Muscle of back (tissue), 11 donors: ENCODE measurements around the gene IPCEF1. TPM values are rescaled to one million over a fixed set of nuclear protein-coding genes. Genes with fewer than 3 reads are reported as not detected.
"Not testable (repeated sequence)": the region's sequence is repeated elsewhere in the genome, so short reads cannot be mapped to it uniquely, and the experiment has no call there.

ENCODE experiments used
- DNase-seq, 3 donors: peaks; one replicate each; pipeline versions ENCODE4 v3.0.0 to v3.0.0-alpha.2; 2013
- polyA plus RNA-seq, 10 donors: library from polyadenylated mRNA; unstranded; fragments of 120-200 nt; gene quantifications; one replicate each; pipeline ENCODE4 v1.2.1, GENCODE V29; 2013; ENCODE audit not compliant: insufficient read length in 10 of 10

The IPCEF1 gene
- polyA plus RNA-seq, 10 donors = 0.61 to 3.9 (median 1.1) TPM

DNA sequence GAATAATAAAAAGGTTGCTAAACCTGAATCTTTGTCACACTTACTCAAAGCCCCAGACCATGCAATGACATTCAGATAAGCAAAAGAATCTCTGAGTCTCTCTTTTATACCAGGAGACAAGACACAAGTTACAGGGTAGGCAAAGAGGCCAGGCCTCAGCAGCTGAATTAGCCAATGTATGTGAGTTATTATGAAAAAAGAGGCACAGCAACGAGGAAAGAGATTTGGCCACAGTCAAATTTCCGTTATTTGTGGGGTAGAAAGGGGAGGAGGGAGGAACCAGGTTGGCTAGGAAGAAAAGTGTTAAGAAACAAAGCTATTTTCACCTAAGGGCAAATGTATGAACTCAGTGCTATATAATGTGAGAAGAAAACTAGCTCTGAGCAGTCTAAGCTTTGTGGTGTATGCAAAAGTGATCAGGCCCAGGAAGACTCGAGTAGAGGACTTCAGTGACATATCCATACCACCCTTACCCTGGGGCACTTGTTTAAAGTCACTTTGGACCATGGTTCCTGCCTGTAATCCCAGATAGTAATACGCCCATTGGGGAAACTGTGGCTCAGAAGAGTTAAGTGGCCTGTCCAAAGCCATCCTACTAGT, 19.1 kb downstream of the IPCEF1 start:
- no peak for DNase-seq

DNA sequence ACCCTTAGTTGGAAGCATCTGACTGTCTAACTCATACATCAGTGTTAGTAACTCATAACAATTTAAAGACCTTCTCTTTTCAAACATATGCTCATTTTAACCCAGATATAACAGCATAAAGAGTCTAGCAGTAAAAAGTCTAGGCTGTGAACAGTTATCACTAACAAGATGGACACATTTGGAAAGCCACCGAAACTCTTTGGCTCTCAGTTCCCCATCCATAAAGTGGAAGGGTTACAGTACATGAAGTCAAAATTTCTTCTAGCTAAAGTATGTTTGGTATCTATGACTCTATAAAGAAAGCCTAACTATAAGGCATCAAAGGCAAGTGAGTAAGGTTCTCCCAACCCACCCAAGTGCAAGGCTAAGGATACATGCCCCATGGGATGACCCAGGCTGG, 22.5 kb downstream of the IPCEF1 start:
- not testable (repeated sequence) for DNase-seq

DNA sequence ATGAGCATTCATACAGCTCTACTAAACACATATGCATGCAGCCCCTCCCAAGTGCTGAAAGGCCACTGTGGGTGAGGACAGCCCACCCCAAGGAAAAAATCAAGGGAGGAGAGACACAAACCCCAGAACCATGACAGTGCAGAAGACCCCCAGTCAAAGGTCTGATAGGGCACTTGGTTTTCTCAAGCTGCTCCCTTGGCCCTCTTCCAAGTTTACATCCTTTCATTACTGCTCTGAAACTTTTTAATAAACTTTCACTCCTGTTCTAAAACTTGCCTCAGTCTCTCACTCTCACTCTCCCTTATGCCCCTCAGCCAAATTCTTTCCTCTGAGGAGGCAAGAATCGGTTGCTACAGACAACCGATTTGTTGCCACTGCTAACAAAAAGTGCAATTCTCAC, 24.9 kb downstream of the IPCEF1 start:
- DNase-seq = no peak

DNA sequence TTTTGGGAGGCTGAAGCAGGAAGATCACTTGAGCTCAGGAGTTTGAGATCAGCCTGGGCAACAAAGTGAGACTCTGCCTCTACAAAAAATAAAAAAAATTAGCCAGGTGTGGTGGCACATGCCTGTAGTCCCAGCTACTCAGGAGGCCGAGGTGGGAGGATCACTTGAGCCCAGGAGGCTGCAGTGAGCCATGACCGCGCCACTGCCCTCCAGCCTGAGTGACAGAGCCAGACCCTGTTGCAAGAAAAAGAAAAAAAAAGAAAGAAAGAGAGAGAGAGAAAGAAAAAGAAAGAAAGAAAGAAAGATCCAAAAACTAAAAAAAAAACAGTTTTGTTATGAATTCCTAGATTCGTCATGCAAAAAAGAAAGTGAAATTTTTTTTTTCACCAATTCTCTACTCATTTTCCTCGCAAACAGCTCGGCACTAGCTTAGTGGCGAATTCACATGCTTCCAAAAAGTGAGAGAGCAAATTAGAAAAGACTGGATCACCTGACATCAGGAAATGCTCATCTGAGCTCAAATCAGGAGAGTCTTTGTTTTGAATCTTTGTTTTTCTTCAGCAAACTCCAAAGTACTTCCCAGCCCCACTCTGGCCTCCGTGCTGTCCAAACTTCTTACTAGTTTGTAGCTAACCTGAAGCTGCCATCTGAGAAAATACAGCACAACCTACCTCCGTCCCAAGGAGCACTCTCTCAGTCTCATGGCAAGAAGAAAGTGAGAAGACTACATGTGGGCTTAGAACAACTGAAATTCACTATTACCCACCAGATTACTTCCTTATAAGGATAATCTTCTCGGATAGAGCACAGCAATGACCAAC, 27.0 kb downstream of the IPCEF1 start:
- DNase-seq = no peak

DNA sequence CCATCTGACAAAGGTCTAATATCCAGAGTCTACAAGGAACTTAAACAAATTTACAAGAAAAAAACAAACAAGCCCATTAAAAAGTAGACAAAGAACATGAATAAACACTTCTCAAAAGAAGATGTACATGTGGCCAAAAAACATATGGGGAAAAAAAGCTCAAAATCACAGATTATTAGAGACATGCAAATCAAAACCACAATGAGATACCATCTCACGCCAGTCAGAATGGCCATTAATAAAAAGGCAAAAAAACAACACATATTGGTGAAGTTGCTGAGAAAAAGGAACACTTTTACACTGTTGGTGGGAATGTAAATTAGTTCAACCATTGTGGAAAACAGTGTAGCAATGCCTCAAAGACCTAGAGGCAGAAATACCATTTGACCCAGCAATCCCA, 29.3 kb downstream of the IPCEF1 start:
- not testable (repeated sequence) for DNase-seq

DNA sequence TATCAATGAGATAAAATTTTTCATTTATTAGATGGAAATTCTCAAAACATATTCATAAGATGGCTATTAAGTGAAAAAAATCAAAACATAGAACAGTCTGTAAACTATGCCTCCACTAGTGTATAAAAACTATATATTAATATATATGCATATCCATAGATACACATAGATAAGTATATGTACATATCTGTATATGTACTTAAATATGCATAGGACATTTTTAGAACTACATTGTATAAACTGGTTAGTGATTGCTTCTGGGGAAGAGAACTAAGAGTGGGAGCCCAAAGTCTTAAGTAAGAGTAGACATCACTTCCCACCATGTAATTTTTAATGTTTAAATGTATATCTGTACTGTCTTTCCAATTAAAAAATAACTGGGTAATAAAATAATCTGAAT, 31.5 kb downstream of the IPCEF1 start:
- no peak for DNase-seq

DNA sequence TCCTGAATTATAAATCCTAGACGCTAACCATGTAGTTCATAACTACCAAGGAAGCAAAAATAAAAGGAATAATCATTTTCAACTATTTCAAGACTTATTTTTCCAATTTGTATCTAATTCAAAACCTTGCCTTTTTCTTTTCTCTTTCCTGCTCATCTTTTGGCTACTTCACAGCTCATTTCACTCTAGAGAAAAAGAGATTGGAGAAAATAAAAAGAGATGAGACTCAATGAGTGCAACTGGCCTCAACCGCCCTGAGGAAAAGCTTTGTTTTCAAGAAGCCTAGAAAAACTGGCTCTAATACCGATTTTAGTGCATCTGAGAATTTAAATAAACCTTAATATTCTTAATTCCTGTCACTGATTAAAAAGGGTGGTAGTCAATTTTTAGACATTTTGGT, 36.4 kb downstream of the IPCEF1 start:
- peak in 2 of 3 donors; percentile 26 to 64 for DNase-seq

DNA sequence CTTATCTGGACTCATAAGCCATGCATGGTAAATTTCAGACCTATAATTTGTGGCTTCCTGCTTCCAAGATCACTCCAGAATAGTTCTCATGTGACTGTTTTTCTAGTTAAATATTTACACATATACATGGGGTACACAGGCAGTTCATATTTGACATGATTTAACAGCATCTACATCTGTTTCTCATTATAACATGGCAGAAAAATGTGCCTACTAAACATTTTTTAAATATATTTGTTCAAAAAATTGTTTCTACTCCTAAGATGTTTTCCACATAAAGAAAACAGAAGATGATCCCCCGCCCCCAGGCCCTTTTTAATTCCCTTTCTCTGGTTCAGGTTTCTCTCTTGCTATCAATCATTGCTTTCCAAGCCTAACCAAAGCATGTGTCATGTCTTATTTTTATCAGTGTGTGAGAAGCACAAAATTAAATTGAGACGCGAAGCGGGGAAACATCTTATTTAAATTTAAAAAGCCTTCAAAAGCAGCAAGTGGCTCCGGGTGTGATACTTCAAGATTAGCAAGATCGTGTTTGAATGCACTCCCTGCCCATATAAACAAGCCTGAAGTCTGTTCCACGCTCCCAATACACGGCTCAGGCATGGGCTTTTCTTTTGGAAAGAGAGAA, 37.3 kb downstream of the IPCEF1 start:
- peak; percentile 34 to 87 (median 73) for DNase-seq

DNA sequence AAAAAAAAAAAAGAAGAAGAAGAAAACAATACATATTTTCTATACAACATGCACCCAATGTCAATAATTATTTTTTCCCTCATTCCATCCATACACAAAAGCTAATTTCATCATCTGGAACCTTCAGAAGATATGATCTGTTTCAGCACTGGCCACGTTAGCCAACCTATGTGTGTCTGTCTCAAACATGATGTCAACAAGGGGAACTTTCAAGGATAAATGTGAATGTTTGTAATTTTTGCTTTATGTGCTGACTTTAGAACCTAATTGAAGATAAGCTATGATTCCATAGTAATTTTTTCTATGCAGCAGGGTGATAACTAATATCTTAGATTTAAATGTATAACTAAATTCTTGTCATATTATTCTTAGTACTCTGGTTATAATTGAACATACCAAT, 37.9 kb downstream of the IPCEF1 start:
- DNase-seq = peak in 2 of 3 donors; percentile 32 to 44

DNA sequence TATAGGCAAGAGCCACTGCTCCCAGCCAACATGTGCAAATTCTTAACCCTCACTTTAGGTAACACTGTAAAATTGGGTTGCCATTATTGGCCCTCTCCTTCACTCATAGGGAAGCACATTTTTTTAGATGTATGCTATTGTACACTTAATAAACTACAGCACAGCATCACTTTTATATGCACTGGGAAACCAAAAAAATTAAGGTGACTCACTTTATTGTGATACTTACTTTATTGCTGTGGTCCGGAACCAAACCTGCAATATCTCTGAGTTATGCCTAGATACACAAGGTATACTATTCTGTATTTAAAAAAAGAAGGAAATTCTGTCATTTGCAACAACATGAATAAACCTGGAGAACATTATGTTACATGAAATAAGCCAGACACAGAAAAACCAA, 40.5 kb downstream of the IPCEF1 start:
- no peak for DNase-seq

DNA sequence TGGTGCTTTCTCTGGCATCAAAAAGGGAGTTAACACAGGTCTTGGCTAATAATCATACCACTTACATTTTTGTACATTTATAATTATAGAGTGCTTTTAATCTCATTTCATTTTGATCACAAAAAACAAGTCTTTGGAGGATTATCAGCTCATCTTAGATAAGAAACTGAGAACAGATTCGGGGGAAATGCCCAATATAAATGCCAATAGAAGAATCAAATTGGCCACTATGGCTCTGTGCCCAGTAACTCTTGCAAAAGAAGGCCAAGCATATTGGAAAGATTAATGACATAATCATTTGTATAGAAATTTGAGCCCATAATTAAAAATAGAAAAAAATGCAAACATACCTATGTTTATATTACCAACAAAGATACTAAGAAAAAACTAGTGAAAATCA, 42.5 kb downstream of the IPCEF1 start:
- DNase-seq = no peak

DNA sequence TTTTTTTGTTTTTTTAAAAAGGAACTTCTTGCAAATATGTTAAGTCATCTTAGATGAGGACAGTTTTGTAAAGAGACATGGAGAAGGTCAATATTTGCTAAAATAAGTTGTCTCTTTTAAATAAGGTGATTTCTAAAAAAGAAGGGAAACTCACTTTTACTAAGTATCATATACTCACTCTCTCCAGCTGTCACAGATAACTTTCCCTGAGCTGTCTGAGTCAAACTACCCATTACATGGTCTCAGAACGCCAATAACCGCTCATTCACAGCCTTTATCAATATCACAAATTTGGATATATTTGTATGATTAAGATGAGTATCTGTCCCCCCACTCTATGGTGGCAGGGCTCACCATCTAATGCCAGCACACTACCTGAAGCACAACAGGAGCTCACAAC, 47.6 kb downstream of the IPCEF1 start:
- DNase-seq = no peak

DNA sequence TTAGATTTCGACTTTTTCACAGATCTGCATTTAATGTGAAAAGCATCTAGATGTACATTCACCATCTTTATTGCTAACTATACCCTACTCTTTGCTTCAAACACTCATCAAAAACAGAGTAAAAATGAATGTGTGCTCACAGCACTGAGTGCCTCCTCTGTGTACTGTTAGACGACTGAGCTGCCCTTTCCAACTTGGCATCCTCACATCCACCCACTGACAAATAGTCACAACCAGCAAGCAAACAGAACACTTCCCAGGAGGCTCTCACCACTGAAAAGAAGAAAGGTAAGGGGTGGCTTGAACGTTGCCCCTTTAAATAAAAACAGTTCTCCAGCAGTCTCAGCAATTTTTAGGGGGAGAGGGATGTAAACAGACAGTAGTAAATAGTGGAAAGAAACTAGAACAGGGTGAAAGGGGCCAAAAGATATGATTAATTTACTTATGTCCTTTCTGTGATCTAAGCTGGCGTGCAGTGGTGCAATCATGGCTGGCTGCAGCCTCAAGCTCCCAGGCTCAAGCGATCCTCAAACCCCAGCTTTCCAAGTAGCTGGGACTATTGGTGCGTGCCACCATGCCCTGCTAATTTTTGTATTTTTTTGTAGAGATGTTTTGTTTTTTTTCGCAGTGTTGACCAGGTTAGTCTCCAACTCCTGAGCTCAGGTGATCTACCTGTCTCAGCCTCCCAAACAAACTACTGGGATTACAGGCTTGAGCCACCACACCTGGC, 48.7 kb downstream of the IPCEF1 start:
- DNase-seq = no peak

DNA sequence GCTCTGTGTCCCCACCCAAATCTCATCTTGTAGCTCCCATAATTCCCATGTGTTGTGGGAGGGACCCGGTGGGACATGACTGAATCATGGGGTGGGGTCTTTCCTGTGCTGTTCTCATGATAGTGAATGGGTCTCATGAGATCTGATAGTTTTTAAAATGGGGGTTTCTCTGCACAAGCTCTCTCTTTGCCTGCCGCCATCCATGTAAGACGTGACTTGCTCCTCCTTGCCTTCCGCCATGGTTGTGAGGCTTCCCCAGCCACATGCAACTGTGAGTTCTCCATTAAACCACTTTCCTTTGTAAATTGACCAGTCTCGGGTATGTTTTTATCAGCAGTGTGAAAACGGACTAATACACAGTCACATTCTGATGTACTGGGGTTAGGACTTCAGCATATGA, 49.5 kb downstream of the IPCEF1 start:
- not testable (repeated sequence) for DNase-seq

DNA sequence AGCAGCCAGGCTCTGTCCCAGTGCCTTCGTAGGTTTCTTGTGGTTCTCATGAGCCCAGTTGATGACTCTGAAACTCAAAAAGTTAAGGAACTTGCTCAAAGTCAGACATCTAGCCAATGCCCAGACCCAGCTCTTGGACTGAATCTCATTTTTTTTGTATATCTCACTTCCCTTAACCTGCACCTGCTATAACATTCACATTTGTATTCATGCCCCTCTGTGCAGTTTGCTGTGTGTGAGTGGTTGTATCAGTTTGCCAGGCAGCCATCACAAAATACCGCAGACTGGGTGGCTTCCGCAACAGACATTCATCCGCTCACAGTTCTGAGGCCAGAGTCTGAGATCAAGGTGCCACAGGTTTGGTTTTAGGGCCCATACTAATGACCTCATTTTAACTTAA, 49.9 kb downstream of the IPCEF1 start:
- DNase-seq = no peak

DNA sequence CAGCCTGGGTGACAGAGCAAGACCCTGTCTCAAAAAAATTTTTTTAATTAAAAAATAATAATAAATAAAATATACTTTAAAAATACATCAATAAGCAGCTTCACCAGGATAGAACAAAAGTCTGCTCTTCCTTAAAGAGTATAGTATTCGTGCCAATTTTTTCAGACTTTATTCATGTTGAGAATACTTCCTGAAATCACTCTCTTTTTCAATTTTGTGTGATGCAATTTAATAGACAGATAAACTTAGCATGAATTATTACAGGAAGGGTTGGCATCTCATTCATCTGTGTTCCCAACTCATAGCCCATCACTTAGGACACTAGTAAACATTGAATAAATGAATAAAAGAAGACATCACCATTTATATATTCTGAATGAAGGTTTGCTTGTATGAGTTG, 52.4 kb downstream of the IPCEF1 start:
- no peak for DNase-seq

DNA sequence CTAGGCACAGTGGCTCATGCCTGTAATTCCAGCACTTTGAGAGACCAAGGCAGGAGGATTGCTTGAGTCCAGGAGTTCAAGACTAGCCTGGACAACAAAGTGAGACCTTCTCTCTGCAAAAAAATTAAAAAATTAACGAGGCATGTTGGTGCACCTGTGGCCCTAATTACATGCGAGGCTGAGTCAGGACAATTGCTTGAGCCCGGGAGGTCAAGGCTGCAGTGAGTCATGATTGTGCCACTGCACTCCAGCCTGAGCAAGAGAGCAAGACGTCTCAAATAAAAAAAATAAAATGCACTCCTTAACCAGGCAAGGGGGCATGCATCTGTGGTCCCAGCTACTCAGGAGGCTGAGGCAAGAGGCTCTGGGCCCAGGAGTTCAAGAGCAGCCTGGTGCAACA, 53.0 kb downstream of the IPCEF1 start:
- not testable (repeated sequence) for DNase-seq

DNA sequence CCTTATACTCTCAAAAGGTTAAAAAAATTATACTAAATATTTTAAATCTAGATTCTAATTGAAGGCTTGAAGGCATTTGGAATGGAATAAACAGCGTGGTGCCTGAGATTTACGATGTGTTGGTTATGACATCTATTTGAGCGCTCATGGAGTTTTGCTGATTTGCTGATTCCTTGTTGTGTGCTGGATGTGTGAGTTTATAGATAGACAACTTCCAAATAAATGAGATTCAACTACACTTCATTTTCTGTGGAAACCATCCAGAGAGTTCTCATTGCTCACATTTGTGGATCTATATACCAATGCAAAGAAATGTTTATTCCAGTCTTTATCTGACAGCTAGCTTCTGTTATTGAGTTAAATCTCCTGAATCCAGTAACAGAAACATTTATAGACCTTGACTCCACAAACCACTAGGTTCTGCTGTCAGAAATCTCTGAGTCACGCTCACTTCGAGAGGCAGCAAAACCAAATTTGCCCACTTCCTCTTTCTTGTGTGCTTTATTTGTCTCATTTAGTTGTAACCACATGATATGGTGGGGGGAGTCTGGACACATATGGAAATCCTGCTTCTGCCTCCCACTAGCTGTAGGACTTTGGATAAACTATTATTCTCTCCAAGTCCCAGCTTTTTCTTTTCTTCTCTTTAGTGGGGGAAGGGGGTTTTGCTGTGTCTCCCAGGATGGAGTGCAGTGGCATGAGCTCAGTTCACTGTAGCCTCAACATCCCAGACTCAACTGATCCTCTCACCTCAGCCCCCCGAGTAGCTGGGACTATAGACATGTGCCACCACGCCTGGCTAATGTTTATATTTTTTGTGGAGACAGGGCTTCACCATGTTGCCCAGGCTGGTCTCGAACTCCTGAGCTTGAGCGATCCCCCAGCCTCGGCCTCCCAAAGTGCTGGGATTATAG, 54.5 kb downstream of the IPCEF1 start:
- DNase-seq = peak in 2 of 3 donors; percentile 39 to 73

DNA sequence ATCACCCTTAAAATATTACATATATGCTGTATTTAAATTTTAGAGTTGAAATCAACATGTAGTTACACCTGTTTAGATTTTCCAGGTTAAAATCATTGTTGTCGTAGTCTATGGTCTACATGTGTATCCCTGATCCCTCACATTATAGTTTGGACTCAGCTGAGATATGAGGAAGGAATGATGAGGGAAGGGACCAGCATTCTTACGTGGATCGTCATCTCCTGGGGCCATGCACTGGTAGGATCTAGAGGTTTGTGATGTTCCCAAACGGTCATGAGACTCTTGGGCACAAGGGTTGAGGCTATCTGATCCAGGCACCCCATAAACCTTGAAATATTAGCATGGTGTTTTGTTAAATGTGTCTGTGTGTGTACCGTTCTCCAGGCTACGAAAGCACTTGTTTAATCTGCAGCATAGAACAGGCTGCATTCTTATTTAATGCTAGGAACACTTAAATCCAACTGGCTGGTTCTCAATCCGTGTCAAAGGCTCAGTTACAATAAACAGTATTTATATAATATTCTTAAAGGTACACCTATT, 55.4 kb downstream of the IPCEF1 start:
- DNase-seq = no peak

DNA sequence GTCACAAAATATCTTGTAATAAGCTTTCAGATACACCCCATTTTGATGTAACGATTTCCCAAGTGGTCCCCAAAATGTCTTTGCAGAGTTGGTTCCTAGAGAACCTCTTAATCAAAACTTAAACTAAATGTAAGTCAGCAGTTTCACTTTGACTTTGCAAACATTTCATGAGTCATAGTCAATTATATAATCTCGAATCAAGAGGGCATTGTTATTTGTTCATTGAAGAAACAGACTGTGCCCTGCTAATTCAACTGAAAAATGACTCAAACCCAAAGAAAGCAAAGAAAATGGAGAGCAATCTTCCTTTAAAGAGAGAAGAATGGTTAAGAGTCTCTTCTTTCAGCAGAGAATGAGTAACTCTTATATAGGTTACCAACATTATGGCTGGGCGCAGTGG, 58.3 kb downstream of the IPCEF1 start:
- DNase-seq = no peak

DNA sequence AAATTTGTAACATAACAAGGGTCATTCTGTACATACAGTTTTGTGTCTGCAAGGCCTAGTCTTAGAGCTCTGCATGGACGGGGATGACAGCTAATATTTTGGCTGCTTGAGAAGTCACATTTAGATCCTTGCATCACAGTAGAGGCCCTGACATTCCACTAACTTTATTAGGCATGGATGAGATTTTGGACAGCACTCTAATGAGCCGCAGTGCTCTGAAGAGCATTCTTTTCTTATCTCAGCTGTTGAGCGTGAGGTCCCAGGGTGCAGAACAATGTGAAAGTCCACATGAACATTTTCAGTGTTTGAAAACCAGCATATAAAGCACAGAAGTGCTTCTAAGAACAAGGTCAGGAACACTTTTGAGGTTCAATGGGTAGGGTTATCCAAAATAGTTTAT, 58.9 kb downstream of the IPCEF1 start:
- peak in 1 of 3 donors; percentile 44 for DNase-seq
